Epithelial cell of esophagus (primary cell): ENCODE data around the gene EPHB2.

ENCODE experiments used
- DNase-seq: peaks from one replicate; pipeline ENCODE4 v3.0.0; 2010; ENCODE audit warnings: low read depth
- H3K4me3 ChIP-seq: 2 replicates; pipeline ENCODE4 v1.5.1; 2011; ENCODE audit warnings: mild to moderate bottlenecking, low read length, control low read depth
- CTCF ChIP-seq: IDR thresholded peaks from 2 replicates; pipeline ENCODE4 v1.5.1; 2011; ENCODE audit warnings: low read depth, mild to moderate bottlenecking, low read length, control low read depth, inconsistent platforms; ENCODE audit not compliant: insufficient read depth; ENCODE audit errors: missing control alignments

Gene EPHB2

GRCh38 chr1:22782406-22782805, 71.8 kb downstream of the EPHB2 start:
- TF ChIP-seq CTCF = no peak
- H3K4me3 ChIP-seq = no peak overlapping the region
- no peak for DNase-seq

GRCh38 chr1:22784317-22784716, 73.7 kb downstream of the EPHB2 start:
- DNase-seq = no peak
- no peak overlapping the region for H3K4me3 ChIP-seq
- no peak for TF ChIP-seq CTCF

- H3K4me3 ChIP-seq = no peak overlapping the region
- DNase-seq = no peak
- TF ChIP-seq CTCF = no peak
Observed at GRCh38 chr1:22784737-22785136, 74.1 kb downstream of the EPHB2 start.

GRCh38 chr1:22786101-22786500, 75.5 kb downstream of the EPHB2 start:
- H3K4me3 ChIP-seq = no peak overlapping the region
- no peak for DNase-seq
- TF ChIP-seq CTCF = no peak

- no peak for DNase-seq
- no peak for TF ChIP-seq CTCF
- H3K4me3 ChIP-seq = no peak overlapping the region
Observed at GRCh38 chr1:22786719-22787489, 76.3 kb downstream of the EPHB2 start.

- DNase-seq = no peak
- no peak overlapping the region for H3K4me3 ChIP-seq
- no peak for TF ChIP-seq CTCF
Observed at GRCh38 chr1:22787636-22788035, 77.0 kb downstream of the EPHB2 start.

- peak; percentile 46 for DNase-seq
- TF ChIP-seq CTCF = no peak
- no peak overlapping the region for H3K4me3 ChIP-seq
Observed at GRCh38 chr1:22788254-22788661, 77.6 kb downstream of the EPHB2 start.
